NCI-H2227 treated with DMSO at 0.1 percent for 48 hours (cell line): ENCODE measurements around the gene NCLN.
"Not testable (repeated sequence)": the region's sequence is repeated elsewhere in the genome, so short reads cannot be mapped to it uniquely, and the experiment has no call there.

ENCODE experiments used
- DNase-seq: peaks from one replicate; lab custom pipeline; 2025; lab: John Stamatoyannopoulos, UW

NCLN gene

GRCh38 chr19:3225677-3226093 lies 40.0 kb downstream of the NCLN start:
- no peak for DNase-seq

- DNase-seq = no peak
Measured at GRCh38 chr19:3227054-3227626, 41.4 kb downstream of the NCLN start.

GRCh38 chr19:3229346-3229743 lies 43.6 kb downstream of the NCLN start:
- DNase-seq = no peak

GRCh38 chr19:3229888-3230496 lies 44.3 kb downstream of the NCLN start:
- no peak for DNase-seq

- DNase-seq = no peak
Measured at GRCh38 chr19:3231288-3231687, 45.6 kb downstream of the NCLN start.

GRCh38 chr19:3233116-3233515 lies 47.4 kb downstream of the NCLN start:
- DNase-seq = no peak

GRCh38 chr19:3233831-3234230 lies 48.1 kb downstream of the NCLN start:
- no peak for DNase-seq

- no peak for DNase-seq
Measured at GRCh38 chr19:3234800-3235199, 49.1 kb downstream of the NCLN start.

GRCh38 chr19:3235604-3236003 lies 49.9 kb downstream of the NCLN start:
- DNase-seq = not testable (repeated sequence)

- no peak for DNase-seq
Measured at GRCh38 chr19:3236272-3236671, 50.5 kb downstream of the NCLN start.

- no peak for DNase-seq
Measured at GRCh38 chr19:3238066-3238561, 52.4 kb downstream of the NCLN start.

- no peak for DNase-seq
Measured at GRCh38 chr19:3239367-3239766, 53.6 kb downstream of the NCLN start.

GRCh38 chr19:3243819-3244700 lies 58.3 kb downstream of the NCLN start:
- no peak for DNase-seq

- DNase-seq = no peak
Measured at GRCh38 chr19:3245050-3245449, 59.3 kb downstream of the NCLN start.

- DNase-seq = no peak
Measured at GRCh38 chr19:3248728-3249326, 63.1 kb downstream of the NCLN start.

- DNase-seq = no peak
Measured at GRCh38 chr19:3249408-3249807, 63.7 kb downstream of the NCLN start.

- no peak for DNase-seq
Measured at GRCh38 chr19:3250675-3251074, 64.9 kb downstream of the NCLN start.

- no peak for DNase-seq
Measured at GRCh38 chr19:3251229-3251628, 65.5 kb downstream of the NCLN start.

- DNase-seq = no peak
Measured at GRCh38 chr19:3252650-3253049, 66.9 kb downstream of the NCLN start.

- DNase-seq = no peak
Measured at GRCh38 chr19:3253270-3253669, 67.5 kb downstream of the NCLN start.

- no peak for DNase-seq
Measured at GRCh38 chr19:3254520-3254919, 68.8 kb downstream of the NCLN start.

GRCh38 chr19:3257071-3257470 lies 71.3 kb downstream of the NCLN start:
- no peak for DNase-seq
